AG10803 (cell line): Measurements from ENCODE around the gene PPARA.

Source experiments
- DNase-seq: peaks from one replicate; pipeline ENCODE4 v3.0.0; 2010; ENCODE audit warnings: low read depth
- H3K4me3 ChIP-seq: 2 replicates; pipeline ENCODE4 v1.5.1; 2011; ENCODE audit warnings: mild to moderate bottlenecking, low read length, control low read depth
- TF ChIP-seq, protein P1 (sequence below): conservative IDR thresholded peaks from 2 replicates; pipeline ENCODE4 v1.5.1; 2011; ENCODE audit warnings: mild to moderate bottlenecking, low read length, control low read depth, inconsistent platforms

The PPARA gene

DNA sequence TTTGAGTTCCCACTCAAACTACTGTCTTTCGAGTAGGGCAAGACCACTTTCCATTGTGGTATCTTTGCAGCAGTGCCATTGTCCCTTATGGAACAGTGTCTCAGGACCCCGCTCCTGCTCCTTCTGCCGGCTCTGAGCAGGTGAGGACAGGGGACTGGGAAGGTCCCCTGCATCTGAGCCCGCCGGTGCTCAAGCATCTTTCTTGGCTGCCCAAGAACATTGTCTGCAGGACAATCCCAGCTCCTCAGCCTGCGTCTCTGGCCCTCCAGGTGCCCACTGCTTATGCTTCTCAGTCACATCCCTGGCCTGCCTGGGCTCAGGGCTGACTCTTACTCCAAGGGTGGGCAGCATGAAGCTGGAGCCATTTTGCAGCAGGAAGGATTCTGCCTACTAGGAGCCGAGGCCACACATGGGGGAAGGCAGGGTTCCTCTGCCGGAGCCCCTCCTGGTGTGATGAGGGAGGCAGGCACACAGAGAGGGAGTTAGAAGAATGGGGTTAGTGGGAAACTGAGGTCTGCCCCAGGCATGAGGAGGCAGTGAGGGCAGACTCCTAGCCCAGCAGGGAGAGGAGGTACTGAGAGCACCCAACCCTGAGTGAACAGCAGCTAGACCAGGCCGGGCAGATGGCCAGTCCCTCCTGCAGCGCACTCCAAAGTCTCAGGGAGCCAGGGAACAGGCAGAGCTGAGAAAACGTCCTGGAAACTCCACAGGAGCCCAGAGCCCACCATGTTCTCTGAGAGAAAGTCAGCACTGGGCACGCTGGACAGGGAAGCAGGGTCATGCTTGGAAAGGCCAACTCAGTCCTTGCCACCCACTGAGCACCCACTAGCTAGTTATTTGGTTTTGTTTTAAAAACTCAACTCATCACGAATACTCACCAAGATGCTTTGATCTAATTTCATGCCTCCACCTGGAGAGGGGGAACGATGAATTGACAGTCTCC lies 7.5 kb upstream of the PPARA start:
- no peak overlapping the region for H3K4me3 ChIP-seq
- TF ChIP-seq, protein P1, sequence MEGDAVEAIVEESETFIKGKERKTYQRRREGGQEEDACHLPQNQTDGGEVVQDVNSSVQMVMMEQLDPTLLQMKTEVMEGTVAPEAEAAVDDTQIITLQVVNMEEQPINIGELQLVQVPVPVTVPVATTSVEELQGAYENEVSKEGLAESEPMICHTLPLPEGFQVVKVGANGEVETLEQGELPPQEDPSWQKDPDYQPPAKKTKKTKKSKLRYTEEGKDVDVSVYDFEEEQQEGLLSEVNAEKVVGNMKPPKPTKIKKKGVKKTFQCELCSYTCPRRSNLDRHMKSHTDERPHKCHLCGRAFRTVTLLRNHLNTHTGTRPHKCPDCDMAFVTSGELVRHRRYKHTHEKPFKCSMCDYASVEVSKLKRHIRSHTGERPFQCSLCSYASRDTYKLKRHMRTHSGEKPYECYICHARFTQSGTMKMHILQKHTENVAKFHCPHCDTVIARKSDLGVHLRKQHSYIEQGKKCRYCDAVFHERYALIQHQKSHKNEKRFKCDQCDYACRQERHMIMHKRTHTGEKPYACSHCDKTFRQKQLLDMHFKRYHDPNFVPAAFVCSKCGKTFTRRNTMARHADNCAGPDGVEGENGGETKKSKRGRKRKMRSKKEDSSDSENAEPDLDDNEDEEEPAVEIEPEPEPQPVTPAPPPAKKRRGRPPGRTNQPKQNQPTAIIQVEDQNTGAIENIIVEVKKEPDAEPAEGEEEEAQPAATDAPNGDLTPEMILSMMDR: no peak

DNA sequence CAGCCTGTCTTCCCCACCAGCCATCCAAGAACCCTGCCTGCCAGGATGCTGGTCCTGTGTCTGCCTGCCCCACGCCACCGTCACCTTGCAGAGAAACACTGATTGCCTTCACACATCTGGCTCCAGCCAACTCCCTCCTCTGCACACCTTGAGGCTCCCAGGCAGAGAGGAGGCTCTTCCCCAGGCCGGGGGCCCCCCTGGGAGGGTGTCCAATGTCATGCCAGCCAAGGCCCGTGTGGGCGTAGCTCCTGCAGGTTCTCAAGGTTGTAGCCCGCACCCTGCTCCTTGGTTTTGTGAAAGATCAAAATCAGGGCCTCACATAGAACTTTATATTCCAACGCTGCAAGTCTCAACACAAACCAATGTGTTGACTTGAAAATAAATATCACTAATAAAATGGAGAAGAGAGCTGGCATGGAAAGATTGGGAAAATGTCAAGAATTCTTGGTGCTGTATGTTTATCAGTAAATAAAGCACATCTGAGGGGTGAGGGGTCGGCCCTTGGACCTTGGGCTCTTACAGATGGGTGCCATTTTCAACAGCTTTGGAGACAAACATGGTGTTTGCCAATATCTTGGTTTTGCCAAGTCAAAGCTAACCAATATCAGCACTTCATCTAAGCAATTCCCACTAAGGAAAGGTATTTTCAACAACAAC lies 6.7 kb upstream of the PPARA start:
- H3K4me3 ChIP-seq: no peak overlapping the region
- TF ChIP-seq, protein P1: no peak
- DNase-seq: no peak

More for the DNA sequence above, 7.5 kb upstream of the PPARA start:
- DNase-seq: no peak

DNA sequence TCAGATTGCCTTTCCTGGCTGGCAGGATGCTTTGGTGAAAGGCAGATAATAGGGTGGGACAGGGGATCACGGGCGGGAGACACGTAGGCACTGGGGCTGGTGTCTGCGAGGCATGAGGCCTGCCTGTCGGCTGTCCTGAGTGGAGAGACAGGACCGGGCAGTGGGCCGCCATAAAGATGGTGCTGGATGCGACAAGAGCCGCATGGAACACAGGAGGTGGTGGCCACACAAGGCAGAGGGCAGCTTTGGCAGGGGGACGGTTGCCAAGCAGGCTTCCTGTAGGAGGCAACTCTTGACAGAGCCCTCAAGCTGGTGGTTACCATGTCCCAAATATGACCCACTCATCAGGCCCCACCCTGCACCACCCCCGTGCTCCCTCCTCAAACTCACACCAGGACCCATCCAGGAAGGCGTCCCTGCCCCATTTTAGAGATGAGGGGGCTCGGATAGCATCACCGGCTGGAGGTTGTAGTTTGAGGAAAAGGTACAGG lies 4.9 kb upstream of the PPARA start:
- DNase-seq: no peak
- TF ChIP-seq, protein P1: no peak
- no peak overlapping the region for H3K4me3 ChIP-seq

DNA sequence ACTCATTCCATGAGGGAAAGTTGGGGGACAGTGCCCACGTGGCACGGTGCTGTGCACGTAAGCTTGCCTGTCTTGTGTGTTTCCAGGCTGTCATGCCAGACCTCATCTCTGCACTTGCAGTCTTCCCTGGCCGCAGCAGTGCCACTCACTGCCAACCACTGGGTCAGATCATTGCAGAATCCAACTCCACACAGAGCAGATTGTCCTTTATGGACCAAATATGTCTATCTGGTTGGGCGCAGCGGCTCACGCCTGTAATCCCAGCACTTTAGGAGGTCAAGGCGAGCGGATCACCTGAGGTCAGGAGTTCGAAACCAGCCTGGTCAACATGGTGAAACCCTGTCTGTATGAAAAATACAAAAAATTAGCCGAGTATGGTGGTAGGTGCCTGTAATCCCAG lies 4.4 kb upstream of the PPARA start:
- TF ChIP-seq, protein P1: no peak

DNA sequence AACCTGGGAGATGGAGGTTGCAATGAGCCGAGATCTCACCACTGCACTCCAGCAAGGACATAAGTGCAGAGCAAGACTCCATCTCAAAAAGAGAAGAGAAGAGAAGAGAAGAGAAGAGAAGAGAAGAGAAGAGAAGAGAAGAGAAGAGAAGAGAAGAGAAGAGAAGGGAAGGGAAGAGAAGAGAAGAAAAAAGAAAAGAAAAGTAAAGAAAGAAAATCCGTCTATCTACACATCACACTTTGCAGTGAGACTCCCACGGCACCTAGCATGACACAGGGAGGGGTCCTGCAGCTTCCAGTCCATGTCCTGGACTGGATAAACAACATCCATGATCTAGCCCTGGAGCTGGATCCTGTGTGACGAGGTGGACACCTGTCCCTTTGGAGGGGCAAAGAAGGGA lies 4.0 kb upstream of the PPARA start:
- TF ChIP-seq, protein P1: no peak
- no peak overlapping the region for H3K4me3 ChIP-seq
- DNase-seq: no peak

More for the DNA sequence above, 4.4 kb upstream of the PPARA start:
- H3K4me3 ChIP-seq: no peak overlapping the region
- DNase-seq: no peak

DNA sequence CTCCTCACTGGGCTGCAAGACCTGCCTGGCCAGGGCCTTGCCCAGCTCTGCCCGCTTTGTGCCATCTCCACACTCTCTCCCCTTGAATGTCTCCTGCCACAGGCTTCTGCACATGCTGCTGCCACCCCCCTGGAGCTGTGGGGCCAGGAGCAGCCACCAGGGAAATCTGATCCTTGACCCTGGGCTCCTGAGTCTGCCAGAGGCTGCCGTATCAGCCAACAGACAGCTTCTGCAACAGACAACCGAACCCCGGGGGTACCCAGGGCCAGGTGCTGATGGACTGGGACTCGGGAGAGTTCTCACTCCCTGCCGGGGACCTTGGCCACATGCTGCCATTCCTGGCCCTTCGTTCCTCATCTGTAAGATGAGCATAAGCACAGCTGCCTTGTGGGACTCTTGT lies 3.3 kb upstream of the PPARA start:
- DNase-seq: no peak
- TF ChIP-seq, protein P1: no peak
- H3K4me3 ChIP-seq: no peak overlapping the region
